C4-2B (cell line): Measurements from ENCODE around the gene EIF2S2.

Source experiments
- H3K27ac ChIP-seq: fragments of 450-650 bp; 2 replicates; pipeline ENCODE4 v1.5.1; 2017
- CTCF ChIP-seq: fragments of 450-650 bp; conservative IDR thresholded peaks from 2 replicates; pipeline ENCODE4 v1.5.1; 2017; ENCODE audit warnings: mild to moderate bottlenecking
- ZFX ChIP-seq: fragments of 450-650 bp; IDR thresholded peaks from 2 replicates; pipeline ENCODE4 v1.6.1; 2017

EIF2S2 gene

GRCh38 chr20:34075647-34076046, 36.4 kb downstream of the EIF2S2 start:
- H3K27ac ChIP-seq: no peak overlapping the region
- TF ChIP-seq ZFX (no peak), CTCF (no peak)

- no peak for TF ChIP-seq ZFX
- no peak for TF ChIP-seq CTCF
Measured at GRCh38 chr20:34074101-34074760, 37.8 kb downstream of the EIF2S2 start.

GRCh38 chr20:34072778-34073177, 39.3 kb downstream of the EIF2S2 start:
- no peak overlapping the region for H3K27ac ChIP-seq
- TF ChIP-seq ZFX: no peak
- TF ChIP-seq CTCF: no peak

More at GRCh38 chr20:34074101-34074760, 37.8 kb downstream of the EIF2S2 start:
- no peak overlapping the region for H3K27ac ChIP-seq

- no peak overlapping the region for H3K27ac ChIP-seq
- TF ChIP-seq ZFX (no peak), CTCF (no peak)
Measured at GRCh38 chr20:34072076-34072475, 40.0 kb downstream of the EIF2S2 start.

- no peak for TF ChIP-seq CTCF
- no peak for TF ChIP-seq ZFX
- no peak overlapping the region for H3K27ac ChIP-seq
Measured at GRCh38 chr20:34070859-34071258, 41.2 kb downstream of the EIF2S2 start.

GRCh38 chr20:34070079-34070439, 42.0 kb downstream of the EIF2S2 start:
- TF ChIP-seq CTCF: peak; percentile 40
- TF ChIP-seq ZFX: no peak

GRCh38 chr20:34069341-34070078, 42.5 kb downstream of the EIF2S2 start:
- TF ChIP-seq CTCF: peak; percentile 90
- no peak for TF ChIP-seq ZFX
- H3K27ac ChIP-seq: peak overlapping the region; percentile 19; the same call in 1 of the 2 replicates

More at GRCh38 chr20:34070079-34070439, 42.0 kb downstream of the EIF2S2 start:
- no peak overlapping the region for H3K27ac ChIP-seq
